GM23248 (cell line): ENCODE measurements around the gene BUD31.

Source experiments
- EZH2 ChIP-seq: fragments of 200-600 bp; sonication (generic); IDR thresholded peaks from 2 replicates; pipeline ENCODE4 v1.6.1; 2018; ENCODE audit warnings: antibody characterized with exemption, mild to moderate bottlenecking; ENCODE audit not compliant: insufficient read depth, poor library complexity, severe bottlenecking
- EZH2phosphoT487 ChIP-seq: fragments of 200-600 bp; sonication (generic); IDR thresholded peaks from 2 replicates; pipeline ENCODE4 v1.6.1; 2018; ENCODE audit warnings: antibody characterized with exemption, moderate library complexity, mild to moderate bottlenecking, low read depth; ENCODE audit not compliant: insufficient read depth

- no peak for TF ChIP-seq EZH2phosphoT487
- no peak for TF ChIP-seq EZH2
Observed at GRCh38 chr7:99386584-99387238, 22.1 kb upstream of the BUD31 start.
